HG03159 (cell line): ENCODE data around the gene PPP3R1.

Experiments
- ATAC-seq: cut with Tn5 transposase; IDR thresholded peaks from one replicate; pipeline ENCODE4 v1.9.1; 2021; ENCODE audit warnings: mild to moderate bottlenecking, moderate library complexity; ENCODE audit not compliant: unreplicated experiment

Gene PPP3R1, protein sequence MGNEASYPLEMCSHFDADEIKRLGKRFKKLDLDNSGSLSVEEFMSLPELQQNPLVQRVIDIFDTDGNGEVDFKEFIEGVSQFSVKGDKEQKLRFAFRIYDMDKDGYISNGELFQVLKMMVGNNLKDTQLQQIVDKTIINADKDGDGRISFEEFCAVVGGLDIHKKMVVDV

DNA sequence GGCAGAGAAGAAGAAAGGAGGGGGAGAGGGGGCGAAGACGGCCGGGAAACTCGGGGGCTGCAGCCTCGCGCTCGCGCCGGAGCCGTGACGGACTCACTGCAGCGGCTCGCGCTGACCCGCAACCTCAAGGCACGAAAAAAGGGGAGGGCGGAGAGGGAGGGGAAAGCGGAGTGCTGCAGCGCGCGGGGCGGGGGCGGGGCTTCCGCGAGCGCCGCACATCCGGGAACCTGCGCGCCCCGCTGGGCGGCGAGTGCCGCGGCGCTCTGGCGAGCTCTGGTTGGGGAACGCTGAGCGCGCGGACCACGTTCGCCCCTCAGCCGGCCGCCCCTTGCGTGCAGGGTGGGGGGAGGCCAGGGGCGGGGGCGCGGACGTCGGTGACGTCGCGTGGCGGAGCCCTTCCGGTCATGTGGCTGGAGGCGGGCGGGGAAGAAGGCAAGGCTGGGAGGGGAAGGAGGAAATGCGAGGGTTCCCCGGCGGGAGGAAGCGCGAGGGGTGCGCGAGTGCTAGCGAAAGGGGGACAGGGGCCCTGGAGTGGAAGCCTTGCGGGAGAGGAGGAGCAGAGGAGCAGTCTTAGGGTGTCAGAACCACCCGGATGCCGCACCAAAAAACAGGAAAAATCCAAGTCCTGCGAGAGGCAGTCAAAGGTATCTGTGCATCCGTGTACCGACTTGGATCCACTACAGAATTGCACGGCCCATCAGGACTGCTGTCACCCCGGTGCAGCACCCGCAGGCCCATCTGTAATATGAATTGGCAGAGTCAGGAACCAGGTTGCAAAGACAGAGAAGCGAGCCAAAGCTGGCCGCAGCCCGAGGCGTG lies at the start of gene PPP3R1:
PPP3R1 (minus strand) TSS at position 133 of the 819 bp plus-strand sequence. CDS start 405 bp downstream, outside the sequence.
- ATAC-seq: peak; percentile 79

DNA sequence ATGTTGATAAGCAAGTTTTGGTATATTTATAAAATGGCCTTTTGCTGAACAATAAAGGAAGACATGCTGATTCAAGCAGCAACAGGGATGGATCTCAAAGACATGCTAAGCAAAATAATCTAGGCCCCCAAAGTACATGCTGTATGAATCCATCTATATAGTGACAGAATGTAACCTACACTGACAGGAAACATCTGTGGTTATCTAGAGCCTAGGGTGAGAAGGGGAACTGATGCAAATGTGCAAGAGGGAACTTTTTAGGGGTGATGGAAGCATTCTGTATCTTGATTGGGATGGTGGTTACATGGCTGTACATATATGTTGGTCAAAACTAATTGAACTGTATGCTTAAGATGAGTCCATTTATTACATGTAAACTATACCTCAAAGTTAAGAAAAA lies 43.2 kb upstream of the PPP3R1 start:
- ATAC-seq: peak; percentile 66

GRCh38 chr2:68294913-68295312 lies 42.6 kb upstream of the PPP3R1 start:
- no peak for ATAC-seq

DNA sequence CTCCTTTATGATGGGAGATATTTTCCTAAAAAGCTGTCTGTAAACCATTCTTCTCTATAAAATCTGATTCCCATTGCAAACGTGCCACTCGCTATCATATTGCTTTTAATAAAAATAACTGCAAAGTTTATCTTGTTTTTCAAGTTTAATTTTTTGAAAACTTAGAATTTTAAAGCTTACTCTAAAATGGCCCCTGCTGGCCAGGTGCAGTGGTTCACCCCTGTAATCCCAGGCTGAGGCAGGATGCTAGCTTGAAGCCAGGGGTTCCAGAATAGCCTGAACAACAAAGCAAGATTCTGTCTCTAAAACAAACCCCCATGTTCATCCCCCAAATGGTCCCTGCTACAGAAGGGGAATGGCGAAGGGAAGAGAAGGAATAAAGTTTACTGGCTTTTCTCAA lies 41.9 kb upstream of the PPP3R1 start:
- ATAC-seq: no peak

DNA sequence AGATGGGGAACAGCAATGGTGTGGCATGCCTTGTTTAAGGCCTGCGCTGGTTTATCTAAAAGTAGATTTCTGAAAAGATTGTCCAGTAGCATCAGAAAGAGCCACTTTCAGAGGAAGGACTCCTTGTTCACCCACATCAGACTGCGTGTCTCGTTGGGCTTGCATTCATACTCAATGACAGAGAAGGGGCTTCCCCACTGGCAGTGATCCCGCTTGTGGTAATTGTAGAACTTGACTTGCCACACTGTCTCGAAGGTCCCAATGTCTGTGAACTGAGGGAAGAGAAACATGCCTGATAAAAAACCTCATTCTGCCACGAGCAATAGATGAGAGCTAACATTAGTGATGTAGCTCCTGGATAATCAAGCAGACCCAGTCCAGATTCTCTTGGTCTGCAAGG lies 41.4 kb upstream of the PPP3R1 start:
- ATAC-seq: no peak

GRCh38 chr2:68293024-68293423 lies 40.7 kb upstream of the PPP3R1 start:
- no peak for ATAC-seq

- ATAC-seq: no peak
Observed at GRCh38 chr2:68292108-68292710, 39.9 kb upstream of the PPP3R1 start.

DNA sequence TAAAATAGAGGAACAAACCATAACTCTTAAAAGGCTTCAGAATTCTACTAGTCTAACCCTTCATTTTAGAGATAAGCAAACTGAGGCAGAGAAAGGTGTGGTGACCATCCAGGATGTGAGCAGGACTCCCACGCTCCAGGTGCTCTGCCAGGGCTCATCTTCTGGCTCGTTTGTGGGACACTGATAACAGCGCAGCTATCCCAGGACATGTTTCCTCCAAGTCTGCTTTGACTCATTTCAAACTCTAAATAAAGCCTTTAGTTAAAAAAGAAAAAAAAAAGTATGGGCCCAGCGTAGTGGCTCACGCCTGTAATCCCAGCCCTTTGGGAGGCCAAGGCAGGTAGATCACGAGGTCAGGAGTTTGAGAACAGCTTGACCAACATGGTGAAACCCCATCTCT lies 39.0 kb upstream of the PPP3R1 start:
- ATAC-seq: no peak

DNA sequence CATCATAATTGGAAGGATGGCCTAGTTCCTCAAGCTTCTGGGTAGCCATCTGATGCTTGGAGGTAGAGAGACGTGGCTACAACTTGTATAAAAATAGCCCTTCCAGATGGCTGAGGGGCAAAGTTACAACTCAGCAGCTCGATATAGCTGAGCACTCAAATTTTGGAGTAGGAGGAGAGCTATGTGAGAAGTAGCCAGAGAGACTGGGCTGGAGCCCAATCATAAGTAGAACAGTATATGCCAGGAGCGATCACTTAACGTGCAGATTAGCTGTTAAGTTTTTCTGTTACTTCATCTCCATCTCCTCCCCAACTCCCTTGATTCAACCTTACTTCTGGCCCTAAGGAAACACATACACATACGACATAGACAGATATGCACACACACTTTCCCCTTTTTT lies 38.6 kb upstream of the PPP3R1 start:
- ATAC-seq: no peak

GRCh38 chr2:68287580-68288441 lies 35.5 kb upstream of the PPP3R1 start:
- ATAC-seq: no peak

DNA sequence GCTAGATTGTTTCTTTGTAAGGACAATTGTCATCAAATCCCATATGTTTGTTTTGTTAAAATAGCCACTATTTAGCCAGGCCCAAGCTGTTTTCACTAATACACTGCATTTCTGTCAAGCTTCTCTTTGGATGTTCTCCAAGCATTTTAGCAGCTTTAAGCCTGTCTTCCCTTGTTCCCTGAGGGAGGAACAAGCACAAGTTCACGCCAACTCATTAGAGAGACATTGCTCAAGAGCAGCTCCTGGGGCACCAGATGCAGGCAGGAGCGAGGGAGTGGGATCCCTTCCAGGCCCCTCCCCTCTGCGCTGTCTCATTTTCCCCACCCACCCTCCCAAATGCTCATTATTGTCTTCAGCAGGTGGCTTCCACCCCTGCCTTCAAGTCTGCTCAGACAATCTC lies 32.6 kb upstream of the PPP3R1 start:
- no peak for ATAC-seq

GRCh38 chr2:68283419-68283812 lies 31.1 kb upstream of the PPP3R1 start:
- ATAC-seq: no peak

DNA sequence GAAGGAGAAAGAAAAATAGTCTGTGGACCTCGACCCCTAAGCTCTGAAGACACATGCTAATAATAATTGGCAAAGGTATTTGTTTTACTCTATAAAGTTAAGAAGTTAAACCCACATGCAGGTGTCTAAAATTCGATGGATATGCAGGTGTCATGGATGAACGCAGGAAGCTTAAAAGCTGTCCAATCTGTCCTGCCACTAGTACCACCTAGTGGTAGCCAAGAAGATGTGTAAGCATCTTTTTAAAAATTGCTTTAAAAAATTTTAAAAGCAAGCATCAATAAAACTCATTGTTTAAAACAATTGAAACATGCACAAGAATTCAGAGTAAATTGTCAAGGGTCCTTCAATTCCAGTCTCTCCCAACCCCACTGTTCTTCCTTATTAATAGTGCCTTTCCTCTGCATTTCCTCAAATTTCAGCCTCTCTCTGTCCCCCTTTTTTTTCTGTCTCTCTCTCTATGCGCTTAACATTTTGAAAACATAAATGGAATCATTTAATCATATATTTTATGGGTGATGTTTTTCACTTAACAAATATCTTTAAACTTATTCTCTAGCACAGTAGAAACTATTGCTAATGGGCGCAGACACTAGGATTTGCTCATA lies 30.6 kb upstream of the PPP3R1 start:
- no peak for ATAC-seq

DNA sequence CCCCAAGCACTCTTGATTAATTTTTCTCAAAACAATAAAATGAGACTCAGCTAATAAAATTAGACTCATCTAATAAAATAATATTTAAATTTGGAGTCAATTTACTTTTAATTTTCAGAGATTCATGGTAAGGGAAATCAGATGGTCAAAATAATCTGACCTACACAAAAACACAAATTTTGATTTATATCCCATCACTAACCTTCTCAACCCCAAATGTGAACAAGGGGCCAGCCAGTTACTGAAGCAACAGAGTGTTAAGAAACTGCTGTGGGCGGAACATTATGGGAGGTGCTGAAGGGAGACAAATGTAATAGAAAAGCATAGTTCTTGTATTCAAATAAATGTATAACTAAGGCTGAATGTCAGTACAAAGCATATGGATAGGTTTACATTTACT lies 28.5 kb upstream of the PPP3R1 start:
- no peak for ATAC-seq

GRCh38 chr2:68280348-68280747 lies 28.0 kb upstream of the PPP3R1 start:
- no peak for ATAC-seq

DNA sequence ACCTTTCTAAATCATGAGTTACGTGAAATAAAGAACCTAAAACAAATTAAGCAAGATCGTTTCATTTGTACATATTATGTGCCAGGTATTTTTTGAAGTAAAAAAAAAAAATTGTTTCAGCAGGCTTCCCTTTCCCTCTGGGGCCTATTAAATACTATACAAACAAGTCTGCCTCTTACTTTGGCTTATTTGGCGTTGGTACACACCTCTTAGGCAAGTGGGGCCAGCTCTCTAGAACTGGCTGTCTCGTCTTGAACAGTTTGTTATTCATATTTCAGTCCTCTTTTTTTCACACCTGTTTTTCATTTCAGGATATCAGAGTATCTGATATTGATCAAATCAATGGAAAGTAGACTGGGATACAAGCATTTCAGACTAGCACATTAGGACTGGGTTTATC lies 27.4 kb upstream of the PPP3R1 start:
- ATAC-seq: no peak

DNA sequence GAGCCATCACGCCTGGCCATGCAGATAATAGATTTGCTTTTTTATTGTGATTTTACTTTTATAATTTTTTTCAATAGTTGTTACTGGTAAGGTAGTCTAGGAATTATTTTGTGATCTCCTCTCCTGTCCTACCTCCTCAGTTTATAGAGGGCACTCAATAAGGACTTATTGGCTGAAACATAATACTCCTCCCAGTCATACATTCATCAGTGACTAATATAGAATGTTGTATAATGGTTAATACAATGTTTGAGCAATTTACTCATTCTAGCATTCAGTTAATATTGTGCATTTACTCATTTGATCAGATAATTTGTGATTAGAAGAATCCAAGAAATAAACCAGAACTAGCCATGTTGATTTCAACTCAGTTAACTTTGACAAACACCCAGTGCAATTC lies 25.8 kb upstream of the PPP3R1 start:
- no peak for ATAC-seq

DNA sequence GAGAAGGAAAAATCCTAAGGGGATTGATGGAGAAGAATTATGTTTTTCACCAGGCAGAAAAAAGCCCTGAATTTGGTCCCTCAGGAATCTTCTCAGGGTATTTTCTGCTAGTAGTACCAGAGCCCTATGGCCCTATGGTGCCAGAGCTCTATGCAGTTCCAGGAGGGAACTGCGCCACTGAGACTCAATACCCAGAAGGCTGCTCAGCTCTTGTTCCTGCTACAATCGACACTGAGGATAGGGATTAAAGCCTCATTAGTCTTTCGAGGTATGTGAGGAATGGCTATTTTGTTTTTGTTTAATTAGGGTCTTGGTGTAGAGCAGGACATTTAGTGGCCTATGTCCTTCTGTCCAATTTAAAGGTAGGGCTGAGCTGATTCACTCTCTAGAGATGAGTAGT lies 21.7 kb upstream of the PPP3R1 start:
- no peak for ATAC-seq

DNA sequence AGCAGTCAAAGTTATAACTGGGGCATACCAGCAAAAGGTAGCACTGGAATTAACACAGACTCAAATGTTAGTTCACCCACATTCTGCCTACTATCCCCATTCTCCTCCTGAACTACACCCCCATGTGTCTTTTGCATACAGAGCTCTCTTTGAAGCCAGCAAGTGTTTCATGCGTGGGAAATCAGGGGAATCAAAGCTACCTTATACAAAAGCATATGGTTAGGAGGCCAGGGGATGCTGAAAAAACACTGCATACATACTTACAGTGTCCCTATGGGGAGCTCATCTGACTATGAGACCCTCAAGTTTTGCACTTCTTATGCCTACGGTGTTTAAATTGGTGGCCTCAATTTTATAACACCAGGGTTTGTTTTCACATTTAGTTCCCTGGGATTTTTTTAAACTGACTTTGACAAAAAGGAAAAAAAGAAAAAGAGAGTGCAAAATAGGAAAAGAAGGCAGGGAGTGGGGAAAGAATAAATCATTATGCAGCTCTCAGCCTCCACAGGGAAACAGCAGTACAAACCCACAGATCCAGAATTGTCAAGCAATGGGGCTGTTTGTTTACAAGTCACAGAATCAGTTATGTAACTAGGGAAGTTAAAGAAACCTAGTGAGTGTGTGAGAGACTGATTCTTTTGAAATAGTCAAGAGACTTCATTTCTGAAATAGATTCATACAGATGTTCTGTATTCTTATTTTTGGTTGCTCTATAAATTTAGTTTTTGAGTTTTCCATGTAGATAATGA lies 20.1 kb upstream of the PPP3R1 start:
- ATAC-seq: no peak

GRCh38 chr2:68266655-68267054 lies 14.3 kb upstream of the PPP3R1 start:
- no peak for ATAC-seq
